ENCODE results near the gene NLGN4X. TPM values are rescaled to one million over a fixed set of nuclear protein-coding genes. Genes with fewer than 3 reads are reported as not detected.

Gene NLGN4X
- total and polyA plus RNA-seq, 3 experiments from 2014 or later = 0.21 TPM; not detected in 2

DNA sequence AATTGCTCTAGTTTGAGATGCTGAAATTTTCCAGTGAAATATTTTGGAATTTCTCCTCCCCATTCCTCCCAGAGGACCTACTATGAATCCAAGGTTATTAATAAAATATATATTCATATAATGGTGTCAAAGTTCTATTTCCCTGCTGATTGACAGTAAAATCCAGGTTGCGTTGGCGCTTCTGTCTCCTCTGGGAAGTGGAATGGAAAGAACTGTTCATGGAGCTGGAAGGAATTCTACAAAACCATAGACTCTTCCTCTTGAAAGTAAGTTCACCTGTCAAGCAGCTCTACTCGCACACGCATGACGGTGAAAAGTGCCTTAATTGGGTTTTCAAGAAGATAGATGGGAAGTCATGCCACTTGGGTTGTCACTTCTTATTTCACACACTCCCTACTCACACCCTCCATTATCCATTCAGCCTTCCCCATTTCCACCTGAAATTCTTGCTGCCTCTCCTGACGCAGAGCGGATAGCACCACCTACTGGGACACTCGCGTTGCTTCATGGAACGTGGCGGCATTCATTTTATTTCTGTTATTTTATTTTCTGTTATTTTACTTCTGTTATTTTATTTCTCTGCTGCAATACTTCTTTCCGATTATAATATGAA is 351.6 kb downstream of the NLGN4X start:
- Mint-ChIP-seq H3K27me3 (no peaks in the 10 kb centered on the region), H3K9me3 (peaks cover 0 to 8% (median 3%) of the 10 kb centered on the region in 5 donors), H3K4me1 (no peaks in the 10 kb centered on the region), H3K27ac (no peak overlapping the region), H3K36me3 (no peaks in the 10 kb centered on the region), H3K4me3 (no peak overlapping the region)
- no peak overlapping the region for H3K27ac ChIP-seq (ENCODE audit: low read depth, low read length)
- H3K4me1 ChIP-seq (ENCODE audit: insufficient read depth, low read length) = no peaks in the 10 kb centered on the region
- H3K27me3 ChIP-seq (ENCODE audit: insufficient read depth, low read length, poor library complexity, severe bottlenecking) = no peaks in the 10 kb centered on the region
- no peaks in the 10 kb centered on the region for H3K9me3 ChIP-seq (ENCODE audit: low read length)
- no peaks in the 10 kb centered on the region for H3K36me3 ChIP-seq (ENCODE audit: insufficient read depth, low read length)
- DNase-seq = no peak
- ChIA-PET POLR2A (no interaction called here), CTCF (no interaction called here)
- no peak overlapping the region for H3K4me3 ChIP-seq (ENCODE audit: low read length)

GRCh38 chrX:5870238-5870637 is 358.4 kb downstream of the NLGN4X start:
- Mint-ChIP-seq H3K27ac (no peak overlapping the region), H3K4me1 (no peaks in the 10 kb centered on the region)
- no peaks in the 10 kb centered on the region for H3K4me1 ChIP-seq (ENCODE audit: insufficient read depth, low read length)

DNA sequence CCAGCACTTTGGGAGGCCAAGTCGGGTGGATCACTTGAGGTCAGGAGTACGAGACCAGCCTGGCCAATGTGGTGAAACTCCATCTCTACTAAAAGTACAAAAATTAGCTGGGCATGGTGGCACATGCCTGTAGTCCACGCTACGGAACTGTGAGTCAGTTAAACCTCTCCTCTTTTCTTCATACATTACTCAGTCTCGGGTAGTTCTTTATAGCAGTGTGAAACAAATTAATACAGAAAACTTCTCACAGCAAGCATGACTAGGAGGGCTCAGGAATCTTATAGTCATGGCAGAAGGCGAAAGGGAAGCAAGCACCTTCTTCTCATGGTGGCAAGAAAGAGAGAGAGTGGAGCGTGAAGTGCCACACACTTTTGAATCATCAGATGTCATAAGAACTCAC is 358.9 kb downstream of the NLGN4X start:
- no peak overlapping the region for H3K27ac Mint-ChIP-seq
- no peaks in the 10 kb centered on the region for H3K36me3 Mint-ChIP-seq
- CTCF ChIA-PET = no interaction called here

More at GRCh38 chrX:5870238-5870637, 358.4 kb downstream of the NLGN4X start:
- Histone ChIP-seq H3K27ac (ENCODE audit: low read depth, low read length) (no peak overlapping the region), H3K4me3 (ENCODE audit: low read length) (no peak overlapping the region), H3K27me3 (ENCODE audit: insufficient read depth, low read length, poor library complexity, severe bottlenecking) (no peaks in the 10 kb centered on the region), H3K36me3 (ENCODE audit: insufficient read depth, low read length) (no peaks in the 10 kb centered on the region), H3K9me3 (ENCODE audit: low read length) (no peaks in the 10 kb centered on the region)
- ChIA-PET POLR2A (no interaction called here), CTCF (no interaction called here)
- no peak overlapping the region for H3K4me3 Mint-ChIP-seq
- no peaks in the 10 kb centered on the region for H3K36me3 Mint-ChIP-seq
- H3K9me3 Mint-ChIP-seq = peaks cover 0 to 10% (median 8%) of the 10 kb centered on the region in 5 donors
- DNase-seq = no peak
- no peaks in the 10 kb centered on the region for H3K27me3 Mint-ChIP-seq

GRCh38 chrX:5867778-5868177 is 360.9 kb downstream of the NLGN4X start:
- H3K4me3 Mint-ChIP-seq = no peak overlapping the region
- no peaks in the 10 kb centered on the region for H3K9me3 ChIP-seq (ENCODE audit: low read length)

More for the DNA sequence above, 358.9 kb downstream of the NLGN4X start:
- peaks cover 0 to 10% (median 8%) of the 10 kb centered on the region in 5 donors for H3K9me3 Mint-ChIP-seq
- H3K4me3 Mint-ChIP-seq = no peak overlapping the region
- Histone ChIP-seq H3K9me3 (ENCODE audit: low read length) (no peaks in the 10 kb centered on the region), H3K4me3 (ENCODE audit: low read length) (no peak overlapping the region), H3K27ac (ENCODE audit: low read depth, low read length) (no peak overlapping the region), H3K36me3 (ENCODE audit: insufficient read depth, low read length) (no peaks in the 10 kb centered on the region), H3K4me1 (ENCODE audit: insufficient read depth, low read length) (no peaks in the 10 kb centered on the region), H3K27me3 (ENCODE audit: insufficient read depth, low read length, poor library complexity, severe bottlenecking) (no peaks in the 10 kb centered on the region)
- no peaks in the 10 kb centered on the region for H3K4me1 Mint-ChIP-seq
- no peak for DNase-seq
- POLR2A ChIA-PET = no interaction called here
- no peaks in the 10 kb centered on the region for H3K27me3 Mint-ChIP-seq

GRCh38 chrX:5857232-5857631 is 371.4 kb downstream of the NLGN4X start:
- H3K4me3 Mint-ChIP-seq = no peak overlapping the region
- POLR2A ChIA-PET = no interaction called here
- H3K27me3 ChIP-seq (ENCODE audit: insufficient read depth, low read length, poor library complexity, severe bottlenecking) = no peaks in the 10 kb centered on the region

More at GRCh38 chrX:5867778-5868177, 360.9 kb downstream of the NLGN4X start:
- Mint-ChIP-seq H3K4me1 (no peaks in the 10 kb centered on the region), H3K9me3 (peaks cover 0 to 11% (median 4%) of the 10 kb centered on the region in 5 donors), H3K27ac (no peak overlapping the region), H3K27me3 (no peaks in the 10 kb centered on the region), H3K36me3 (no peaks in the 10 kb centered on the region)
- H3K4me1 ChIP-seq (ENCODE audit: insufficient read depth, low read length) = no peaks in the 10 kb centered on the region
- no peaks in the 10 kb centered on the region for H3K27me3 ChIP-seq (ENCODE audit: insufficient read depth, low read length, poor library complexity, severe bottlenecking)
- CTCF ChIA-PET = no interaction called here
- H3K4me3 ChIP-seq (ENCODE audit: low read length) = no peak overlapping the region
- H3K36me3 ChIP-seq (ENCODE audit: insufficient read depth, low read length) = no peaks in the 10 kb centered on the region
- POLR2A ChIA-PET = no interaction called here
- DNase-seq = no peak
- H3K27ac ChIP-seq (ENCODE audit: low read depth, low read length) = no peak overlapping the region

GRCh38 chrX:5852941-5853340 is 375.7 kb downstream of the NLGN4X start:
- no peak for DNase-seq
- Mint-ChIP-seq H3K27ac (no peak overlapping the region), H3K27me3 (no peaks in the 10 kb centered on the region), H3K4me1 (no peaks in the 10 kb centered on the region), H3K9me3 (peaks cover 0 to 5% (median 2%) of the 10 kb centered on the region in 5 donors), H3K36me3 (no peaks in the 10 kb centered on the region), H3K4me3 (no peak overlapping the region)
- no peaks in the 10 kb centered on the region for H3K9me3 ChIP-seq (ENCODE audit: low read length)
- H3K4me1 ChIP-seq (ENCODE audit: insufficient read depth, low read length) = no peaks in the 10 kb centered on the region
- H3K27me3 ChIP-seq (ENCODE audit: insufficient read depth, low read length, poor library complexity, severe bottlenecking) = no peaks in the 10 kb centered on the region
- ChIA-PET CTCF (no interaction called here), POLR2A (no interaction called here)
- no peak overlapping the region for H3K4me3 ChIP-seq (ENCODE audit: low read length)
- no peak overlapping the region for H3K27ac ChIP-seq (ENCODE audit: low read depth, low read length)
- H3K36me3 ChIP-seq (ENCODE audit: insufficient read depth, low read length) = no peaks in the 10 kb centered on the region

More at GRCh38 chrX:5857232-5857631, 371.4 kb downstream of the NLGN4X start:
- H3K27me3 Mint-ChIP-seq = no peaks in the 10 kb centered on the region
- H3K27ac ChIP-seq (ENCODE audit: low read depth, low read length) = no peak overlapping the region
- H3K36me3 Mint-ChIP-seq = no peaks in the 10 kb centered on the region
- no peaks in the 10 kb centered on the region for H3K4me1 ChIP-seq (ENCODE audit: insufficient read depth, low read length)
- no peaks in the 10 kb centered on the region for H3K36me3 ChIP-seq (ENCODE audit: insufficient read depth, low read length)
- H3K9me3 Mint-ChIP-seq = peaks cover 0 to 3% (median 2%) of the 10 kb centered on the region in 5 donors
- H3K4me3 ChIP-seq (ENCODE audit: low read length) = no peak overlapping the region
- no peaks in the 10 kb centered on the region for H3K9me3 ChIP-seq (ENCODE audit: low read length)
- no peak overlapping the region for H3K27ac Mint-ChIP-seq
- H3K4me1 Mint-ChIP-seq = no peaks in the 10 kb centered on the region
- no peak for DNase-seq
- CTCF ChIA-PET = no interaction called here

DNA sequence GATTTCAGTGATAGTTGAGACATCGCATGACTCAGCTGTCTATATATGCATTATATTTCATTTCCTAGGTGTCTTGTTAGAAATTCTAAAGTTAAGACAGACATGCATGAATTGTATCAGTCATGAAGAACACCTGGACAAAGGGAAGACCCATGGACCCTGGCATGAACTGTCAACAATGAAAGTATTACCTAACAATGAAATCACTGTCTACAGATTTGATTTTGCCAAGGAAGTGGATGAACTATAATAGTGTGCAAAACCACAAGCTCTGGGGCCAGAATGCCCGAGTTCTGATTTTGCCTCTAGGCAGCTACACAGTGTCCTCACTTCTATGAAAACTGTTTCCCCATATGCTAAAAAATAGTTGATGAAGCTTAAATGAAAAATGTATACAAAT is 386.1 kb downstream of the NLGN4X start:
- no peak overlapping the region for H3K4me3 Mint-ChIP-seq
- ChIA-PET CTCF (no interaction called here), POLR2A (no interaction called here)
- H3K27ac Mint-ChIP-seq = no peak overlapping the region
- H3K9me3 Mint-ChIP-seq = peaks cover 2 to 8% (median 5%) of the 10 kb centered on the region in 5 donors
- no peaks in the 10 kb centered on the region for H3K4me1 Mint-ChIP-seq
- DNase-seq = no peak
- no peaks in the 10 kb centered on the region for H3K27me3 Mint-ChIP-seq
- no peaks in the 10 kb centered on the region for H3K36me3 Mint-ChIP-seq
- Histone ChIP-seq H3K27me3 (ENCODE audit: insufficient read depth, low read length, poor library complexity, severe bottlenecking) (no peaks in the 10 kb centered on the region), H3K27ac (ENCODE audit: low read depth, low read length) (no peak overlapping the region), H3K36me3 (ENCODE audit: insufficient read depth, low read length) (no peaks in the 10 kb centered on the region), H3K4me1 (ENCODE audit: insufficient read depth, low read length) (no peaks in the 10 kb centered on the region), H3K9me3 (ENCODE audit: low read length) (no peaks in the 10 kb centered on the region), H3K4me3 (ENCODE audit: low read length) (no peak overlapping the region)

Measured in CD8-positive, alpha-beta memory T cell (primary cell).